H9 (cell line): ENCODE data around the gene PIP5K1C. TPM values are rescaled to one million over a fixed set of nuclear protein-coding genes. Genes with fewer than 3 reads are reported as not detected.

ENCODE experiments used
- DNase-seq: peaks from one replicate; pipeline ENCODE4 v3.0.0-alpha.2; 2017
- H2AFZ ChIP-seq: one replicate; pipeline ENCODE4 v1.6.1; 2013; ENCODE audit warnings: mild to moderate bottlenecking, low read length, control low read depth, moderate library complexity
- H2AK5ac ChIP-seq: 2 replicates; pipeline ENCODE4 v1.6.1; 2013; ENCODE audit warnings: low read length, control low read depth, mixed read lengths; ENCODE audit not compliant: insufficient read length
- H2BK120ac ChIP-seq: one replicate; pipeline ENCODE4 v1.6.1; 2013; ENCODE audit warnings: low read depth, mild to moderate bottlenecking, low read length, control low read depth, inconsistent platforms; ENCODE audit not compliant: poor library complexity, severe bottlenecking
- H2BK12ac ChIP-seq: 2 replicates; pipeline ENCODE4 v1.6.1; 2013; ENCODE audit warnings: low read length, control low read depth, mixed read lengths, low read depth; ENCODE audit not compliant: insufficient read length
- H2BK15ac ChIP-seq: 2 replicates; pipeline ENCODE4 v1.6.1; 2013; ENCODE audit warnings: low read depth, low read length, control low read depth
- H2BK20ac ChIP-seq: one replicate; pipeline ENCODE4 v1.6.1; 2013; ENCODE audit warnings: low read depth, mild to moderate bottlenecking, low read length, control low read depth, inconsistent platforms; ENCODE audit not compliant: poor library complexity, severe bottlenecking
- H2BK5ac ChIP-seq: 2 replicates; pipeline ENCODE4 v1.6.1; 2013; ENCODE audit warnings: low read length, control low read depth, mixed read lengths; ENCODE audit not compliant: insufficient read length
- H3K14ac ChIP-seq: 2 replicates; pipeline ENCODE4 v1.6.1; 2013; ENCODE audit warnings: low read length, control low read depth; ENCODE audit not compliant: insufficient read depth
- H3K18ac ChIP-seq: 2 replicates; pipeline ENCODE4 v1.6.1; 2013; ENCODE audit warnings: low read depth, mild to moderate bottlenecking, mixed read lengths, low read length, control low read depth; ENCODE audit not compliant: insufficient read length
- H3K23ac ChIP-seq: 2 replicates; pipeline ENCODE4 v1.6.1; 2013; ENCODE audit warnings: low read length, control low read depth, mixed read lengths, low read depth; ENCODE audit not compliant: insufficient read length
- H3K23me2 ChIP-seq: 2 replicates; pipeline ENCODE4 v1.6.1; 2013; ENCODE audit warnings: low read depth, mild to moderate bottlenecking, mixed read lengths, low read length, control low read depth; ENCODE audit not compliant: insufficient read length, poor library complexity, severe bottlenecking
- H3K27ac ChIP-seq: 2 replicates; pipeline ENCODE4 v1.5.1; 2013; ENCODE audit warnings: low read length, control low read depth, mixed read lengths, low read depth; ENCODE audit not compliant: insufficient read length
- H3K27me3 ChIP-seq: 2 replicates; pipeline ENCODE4 v1.6.1; 2013; ENCODE audit warnings: low read length, control low read depth, inconsistent platforms; ENCODE audit not compliant: insufficient read depth
- H3K4ac ChIP-seq: 2 replicates; pipeline ENCODE4 v1.6.1; 2013; ENCODE audit warnings: low read depth, mild to moderate bottlenecking, control low read depth, inconsistent platforms, low read length, moderate library complexity
- H3K4me1 ChIP-seq: 2 replicates; pipeline ENCODE4 v1.6.1; 2013; ENCODE audit warnings: low read length, control low read depth, inconsistent platforms; ENCODE audit not compliant: insufficient read depth
- H3K4me2 ChIP-seq: 2 replicates; pipeline ENCODE4 v1.6.1; 2013; ENCODE audit warnings: low read length, control low read depth, mixed read lengths; ENCODE audit not compliant: insufficient read length, insufficient read depth
- H3K56ac ChIP-seq: 2 replicates; pipeline ENCODE4 v1.6.1; 2013; ENCODE audit warnings: low read depth, mild to moderate bottlenecking, mixed read lengths, low read length, control low read depth; ENCODE audit not compliant: insufficient read length
- H3K79me1 ChIP-seq: 2 replicates; pipeline ENCODE4 v1.6.1; 2013; ENCODE audit warnings: low read depth, mild to moderate bottlenecking, moderate library complexity, low read length, control low read depth, inconsistent platforms; ENCODE audit not compliant: insufficient read depth, poor library complexity, severe bottlenecking
- H3K79me2 ChIP-seq: 2 replicates; pipeline ENCODE4 v1.6.1; 2013; ENCODE audit warnings: low read length, control low read depth, inconsistent platforms; ENCODE audit not compliant: insufficient read depth
- H3K9ac ChIP-seq: 2 replicates; pipeline ENCODE4 v1.6.1; 2013; ENCODE audit warnings: low read length, control low read depth, mixed read lengths; ENCODE audit not compliant: insufficient read length; ENCODE audit errors: extremely low read depth
- H3K9me3 ChIP-seq: one replicate; pipeline ENCODE4 v1.6.1; 2013; ENCODE audit warnings: low read depth, low read length, inconsistent platforms; ENCODE audit not compliant: control insufficient read depth
- H3T11ph ChIP-seq: one replicate; pipeline ENCODE4 v1.6.1; 2013; ENCODE audit warnings: mild to moderate bottlenecking, low read length, control low read depth, inconsistent platforms
- H4K20me1 ChIP-seq: one replicate; pipeline ENCODE4 v1.6.1; 2013; ENCODE audit not compliant: control insufficient read depth, insufficient read length, insufficient read depth
- H4K5ac ChIP-seq: 2 replicates; pipeline ENCODE4 v1.6.1; 2013; ENCODE audit warnings: low read depth, mild to moderate bottlenecking, mixed read lengths, low read length, control low read depth; ENCODE audit not compliant: insufficient read length
- H4K8ac ChIP-seq: replicated peaks from 2 replicates; pipeline ENCODE4 v1.6.1; 2013; ENCODE audit warnings: low read length, control low read depth, mixed read lengths, low read depth; ENCODE audit not compliant: insufficient read length
- H4K91ac ChIP-seq: 2 replicates; pipeline ENCODE4 v1.6.1; 2013; ENCODE audit warnings: low read depth, mild to moderate bottlenecking, moderate library complexity, mixed read lengths, low read length, control low read depth; ENCODE audit not compliant: insufficient read length
- H3K27ac Mint-ChIP-seq, 3 experiments: 2 replicates in 2 of 3; 3 replicates in 1 of 3; pipeline ENCODE4 v1.8.0; 2020 to 2021; ENCODE audit warnings: mixed read lengths in 3 of 3, mild to moderate bottlenecking in 1 of 3, moderate library complexity in 1 of 3
- H3K27me3 Mint-ChIP-seq: 2 replicates; pipeline ENCODE4 v1.8.0; 2021; ENCODE audit warnings: low read depth, mild to moderate bottlenecking, moderate library complexity, mixed read lengths
- H3K36me3 Mint-ChIP-seq, 3 experiments: 2 replicates in 2 of 3; 3 replicates in 1 of 3; pipeline ENCODE4 v1.8.0; 2020 to 2021; ENCODE audit warnings: low read depth in 3 of 3, mixed read lengths in 3 of 3; ENCODE audit not compliant: insufficient read depth in 1 of 3
- H3K4me1 Mint-ChIP-seq, 2 experiments: 2 replicates each; pipeline ENCODE4 v1.8.0; 2020; ENCODE audit warnings: mixed read lengths in 2 of 2
- H3K4me3 Mint-ChIP-seq, 2 experiments: 2 replicates in 1 of 2; 3 replicates in 1 of 2; pipeline ENCODE4 v1.8.0; 2020 to 2021; ENCODE audit warnings: mild to moderate bottlenecking in 2 of 2, mixed read lengths in 2 of 2, moderate library complexity in 1 of 2
- H3K9me3 Mint-ChIP-seq, 2 experiments: 2 replicates in 1 of 2; 3 replicates in 1 of 2; pipeline ENCODE4 v1.8.0; 2020; ENCODE audit warnings: mild to moderate bottlenecking in 2 of 2, mixed read lengths in 2 of 2, moderate library complexity in 1 of 2
- WGBS: extraction: QIAGEN DNeasy Blood & Tissue Kit; methylation state at CpG from one replicate; pipeline ENCODE4 v1.1.7; 2013; ENCODE audit warnings: missing lambda C conversion rate, low lambda C conversion rate, mixed read lengths; ENCODE audit not compliant: insufficient read length; ENCODE audit errors: extremely low coverage; 5-methylcytosine and 5-hydroxymethylcytosine counted together
- total RNA-seq: library from RNA; stranded (reverse); gene quantifications from 2 replicates; pipeline ENCODE4 v1.2.1, GENCODE V29; 2021
- TF ChIP-seq, protein P1 (sequence below): fragments of 200-600 bp; sonication (generic); conservative IDR thresholded peaks from 3 replicates; pipeline ENCODE4 v1.8.0; 2021; ENCODE audit warnings: antibody characterized with exemption, mild to moderate bottlenecking

Gene PIP5K1C
- total RNA-seq, 1 experiment from 2014 or later = 41.7 TPM

DNA sequence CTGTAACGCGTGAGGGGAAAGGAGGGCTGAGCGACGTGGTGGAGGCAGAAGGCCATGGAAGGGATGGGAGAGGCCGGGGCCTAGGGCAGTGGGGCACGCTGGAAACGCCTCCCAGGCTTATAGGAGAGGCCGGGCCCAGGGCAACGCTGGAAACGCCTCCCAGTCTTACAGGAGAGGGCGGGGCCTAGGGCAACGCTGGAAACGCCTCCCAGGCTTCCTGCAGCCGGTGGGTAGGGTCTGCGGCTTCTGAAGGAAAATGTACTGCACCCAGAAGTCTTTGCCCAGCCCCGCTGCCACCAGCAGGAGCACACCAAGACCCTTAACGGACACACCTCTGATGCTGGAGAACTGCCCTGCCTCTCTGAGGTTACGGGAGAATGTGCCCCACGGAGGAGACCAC lies 82.8 kb downstream of the PIP5K1C start:
- DNase-seq = peak; percentile 76

More for the DNA sequence above, 82.8 kb downstream of the PIP5K1C start:
- Mint-ChIP-seq H3K4me1 (no peaks in the 10 kb centered on the region), H3K4me3 (no peak overlapping the region), H3K27ac (peak overlapping the region in 1 of 3 experiments; percentile 63; a peak in 1 of 7 replicates), H3K36me3 (peaks cover 2 to 16% (median 14%) of the 10 kb centered on the region in 3 experiments; a peak in 6 of 7 replicates), H3K9me3 (no peaks in the 10 kb centered on the region), H3K27me3 (no peaks in the 10 kb centered on the region)
- Histone ChIP-seq H3K9ac (no peak overlapping the region), H3K18ac (no peak overlapping the region), H2BK20ac (no peak overlapping the region), H2BK15ac (no peak overlapping the region), H4K5ac (no peak overlapping the region), H3K4ac (no peak overlapping the region), H4K91ac (no peak overlapping the region), H2BK5ac (no peak overlapping the region), H4K8ac (no peak overlapping the region), H4K20me1 (peaks cover 3% of the 10 kb centered on the region), H3K23ac (no peak overlapping the region), H3K14ac (no peak overlapping the region), H3K4me2 (no peak overlapping the region), H3T11ph (no peak overlapping the region), H2BK120ac (no peak overlapping the region), H3K9me3 (no peaks in the 10 kb centered on the region), H3K27me3 (no peaks in the 10 kb centered on the region), H3K27ac (no peak overlapping the region), H3K79me2 (no peaks in the 10 kb centered on the region), H3K23me2 (no peaks in the 10 kb centered on the region), H3K4me1 (no peaks in the 10 kb centered on the region), H2AFZ (no peak overlapping the region), H2AK5ac (no peak overlapping the region), H3K79me1 (no peaks in the 10 kb centered on the region), H2BK12ac (no peak overlapping the region), H3K56ac (no peak overlapping the region)
- WGBS = no CpG with 5 or more reads among the region's 19 CpGs
- TF ChIP-seq, protein P1, sequence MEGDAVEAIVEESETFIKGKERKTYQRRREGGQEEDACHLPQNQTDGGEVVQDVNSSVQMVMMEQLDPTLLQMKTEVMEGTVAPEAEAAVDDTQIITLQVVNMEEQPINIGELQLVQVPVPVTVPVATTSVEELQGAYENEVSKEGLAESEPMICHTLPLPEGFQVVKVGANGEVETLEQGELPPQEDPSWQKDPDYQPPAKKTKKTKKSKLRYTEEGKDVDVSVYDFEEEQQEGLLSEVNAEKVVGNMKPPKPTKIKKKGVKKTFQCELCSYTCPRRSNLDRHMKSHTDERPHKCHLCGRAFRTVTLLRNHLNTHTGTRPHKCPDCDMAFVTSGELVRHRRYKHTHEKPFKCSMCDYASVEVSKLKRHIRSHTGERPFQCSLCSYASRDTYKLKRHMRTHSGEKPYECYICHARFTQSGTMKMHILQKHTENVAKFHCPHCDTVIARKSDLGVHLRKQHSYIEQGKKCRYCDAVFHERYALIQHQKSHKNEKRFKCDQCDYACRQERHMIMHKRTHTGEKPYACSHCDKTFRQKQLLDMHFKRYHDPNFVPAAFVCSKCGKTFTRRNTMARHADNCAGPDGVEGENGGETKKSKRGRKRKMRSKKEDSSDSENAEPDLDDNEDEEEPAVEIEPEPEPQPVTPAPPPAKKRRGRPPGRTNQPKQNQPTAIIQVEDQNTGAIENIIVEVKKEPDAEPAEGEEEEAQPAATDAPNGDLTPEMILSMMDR = no peak
